ENCODE results near the gene SLC50A1. TPM values are rescaled to one million over a fixed set of nuclear protein-coding genes. Genes with fewer than 3 reads are reported as not detected.
A peak's percentile ranks its signal among the peaks of the same experiment; 100 is the strongest.
"Not testable (repeated sequence)": the region's sequence is repeated elsewhere in the genome, so short reads cannot be mapped to it uniquely, and the experiment has no call there.

SLC50A1 gene
- total RNA-seq, 2 donors from 2014 or later: 25.1 to 29.8 TPM

DNA sequence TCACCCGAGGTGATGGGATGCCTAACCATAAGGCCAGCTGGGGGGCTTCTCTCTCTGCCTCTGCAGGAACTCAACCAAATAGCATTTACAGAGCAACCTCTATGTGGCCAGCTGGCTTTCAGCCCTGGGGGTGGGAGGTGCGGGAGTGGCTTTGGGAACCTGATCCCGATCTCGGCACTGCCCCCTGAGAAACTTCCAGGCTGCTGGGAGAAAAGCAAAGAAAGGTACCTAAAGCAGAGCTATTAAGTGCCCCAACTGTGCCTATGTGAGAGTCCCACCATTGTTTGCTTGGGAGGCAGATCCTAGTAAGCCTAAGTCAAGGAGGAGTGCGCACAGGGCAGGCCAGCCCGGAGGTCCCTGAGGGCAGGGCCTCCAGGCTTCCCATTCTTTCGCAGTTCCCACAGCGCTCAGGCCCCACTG is 30.4 kb downstream of the SLC50A1 start:
- Mint-ChIP-seq H3K27me3 (ENCODE audit: insufficient read depth) (no peaks in the 10 kb centered on the region), H3K27ac (no peak overlapping the region), H3K9me3 (no peaks in the 10 kb centered on the region), H3K4me3 (no peak overlapping the region), H3K4me1 (peaks cover 3% of the 10 kb centered on the region), H3K36me3 (ENCODE audit: low read depth) (peaks cover 13% of the 10 kb centered on the region)
- Histone ChIP-seq H3K36me3 (ENCODE audit: control insufficient read depth, insufficient read depth, low read length) (peaks cover 13% of the 10 kb centered on the region), H3K9ac (ENCODE audit: extremely low read depth, low read length, poor library complexity, severe bottlenecking) (no peak overlapping the region), H3K9me3 (ENCODE audit: control insufficient read depth, low read length) (no peaks in the 10 kb centered on the region), H3K27me3 (ENCODE audit: control insufficient read depth, insufficient read depth, low read length, poor library complexity, severe bottlenecking) (no peaks in the 10 kb centered on the region), H3K27ac (ENCODE audit: low read depth, low read length) (no peak overlapping the region), H3K4me1 (ENCODE audit: control insufficient read depth, insufficient read depth, low read length) (no peaks in the 10 kb centered on the region), H3K4me3 (ENCODE audit: low read length) (no peak overlapping the region)
- peak; percentile 58 for DNase-seq
- 79 to 80% methylated on average over 7 to 8 of the region's 8 CpGs for WGBS, 2 experiments (ENCODE audit: insufficient coverage in 1 of 2, insufficient read length in 1 of 2)
- TF ChIP-seq CTCF (conservative IDR thresholded peaks at IDR 0.05): no peak

- no peak for TF ChIP-seq CTCF (conservative IDR thresholded peaks at IDR 0.05)
- H3K27ac ChIP-seq (ENCODE audit: low read depth, low read length): no peak overlapping the region
- DNase-seq: peak; percentile 73
- H3K27me3 ChIP-seq (ENCODE audit: control insufficient read depth, insufficient read depth, low read length, poor library complexity, severe bottlenecking): no peaks in the 10 kb centered on the region
- Mint-ChIP-seq H3K4me3 (no peak overlapping the region), H3K27ac (no peak overlapping the region), H3K36me3 (ENCODE audit: low read depth) (peaks cover 16% of the 10 kb centered on the region), H3K4me1 (peaks cover 3% of the 10 kb centered on the region), H3K9me3 (no peaks in the 10 kb centered on the region), H3K27me3 (ENCODE audit: insufficient read depth) (no peaks in the 10 kb centered on the region)
- H3K36me3 ChIP-seq (ENCODE audit: control insufficient read depth, insufficient read depth, low read length): peaks cover 13% of the 10 kb centered on the region
- no peak overlapping the region for H3K9ac ChIP-seq (ENCODE audit: extremely low read depth, low read length, poor library complexity, severe bottlenecking)
- no peak overlapping the region for H3K4me3 ChIP-seq (ENCODE audit: low read length)
- H3K9me3 ChIP-seq (ENCODE audit: control insufficient read depth, low read length): no peaks in the 10 kb centered on the region
- H3K4me1 ChIP-seq (ENCODE audit: control insufficient read depth, insufficient read depth, low read length): no peaks in the 10 kb centered on the region
- 55 to 76% methylated on average over 4 to 27 of the region's 27 CpGs for WGBS, 2 experiments (ENCODE audit: insufficient coverage in 1 of 2, insufficient read length in 1 of 2)
Measured at GRCh38 chr1:155166471-155167165, 31.0 kb downstream of the SLC50A1 start.

DNA sequence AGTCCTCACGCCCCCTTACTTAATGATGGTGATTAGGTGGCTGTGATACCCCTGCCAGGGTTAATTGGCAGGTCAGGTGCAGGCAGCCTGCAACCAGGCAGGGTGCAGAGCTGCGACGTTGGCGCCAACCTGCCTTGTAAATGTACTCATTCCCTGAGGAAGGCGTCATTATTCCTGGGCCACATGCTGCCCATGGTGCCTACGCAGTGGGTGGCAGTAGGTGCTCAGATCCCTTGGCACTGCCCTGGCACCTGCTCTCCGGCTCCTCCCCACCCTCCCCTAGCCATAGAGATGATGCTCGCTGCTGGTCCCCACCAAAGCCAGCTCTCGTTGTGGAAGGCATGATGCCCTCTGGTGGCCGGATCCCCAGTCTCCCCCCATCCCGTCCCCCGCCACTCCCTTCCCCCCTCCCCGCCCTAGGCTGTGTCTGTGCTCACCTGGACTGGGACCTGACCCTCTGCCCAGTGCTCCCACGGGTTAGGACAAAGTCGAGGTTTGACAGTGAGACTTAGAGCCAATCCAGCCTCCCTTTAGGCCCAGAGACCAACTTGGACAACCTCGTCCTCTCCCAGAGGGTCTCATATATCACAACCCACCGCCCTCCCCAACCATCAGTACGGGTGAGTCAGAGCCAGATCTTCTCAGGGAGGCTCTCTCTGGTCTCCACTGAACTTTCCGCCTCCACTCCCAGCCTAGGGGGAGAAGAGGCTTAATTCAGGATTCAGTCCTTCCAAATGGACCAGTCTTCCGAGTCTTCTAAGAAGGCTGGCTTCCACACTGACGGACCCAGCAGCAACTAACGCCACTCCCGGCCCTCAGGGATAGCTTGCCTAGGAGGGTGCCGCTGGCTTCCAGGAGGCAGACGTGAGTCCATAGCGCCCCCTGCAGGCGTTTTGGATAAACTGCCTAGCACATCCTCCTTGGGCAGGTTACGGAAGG is 31.8 kb downstream of the SLC50A1 start:
- H3K27me3 Mint-ChIP-seq (ENCODE audit: insufficient read depth): no peaks in the 10 kb centered on the region
- H3K4me1 ChIP-seq (ENCODE audit: control insufficient read depth, insufficient read depth, low read length): no peaks in the 10 kb centered on the region
- no peak overlapping the region for H3K27ac ChIP-seq (ENCODE audit: low read depth, low read length)
- H3K4me3 Mint-ChIP-seq: peak overlapping the region; percentile 55
- TF ChIP-seq CTCF (conservative IDR thresholded peaks at IDR 0.05): peak; percentile 84
- DNase-seq: peak; percentile 97
- 14 to 25% methylated on average over 15 to 28 of the region's 28 CpGs for WGBS, 2 experiments (ENCODE audit: insufficient coverage in 1 of 2, insufficient read length in 1 of 2)
- H3K4me3 ChIP-seq (ENCODE audit: low read length): peak overlapping the region; percentile 78
- no peaks in the 10 kb centered on the region for H3K9me3 ChIP-seq (ENCODE audit: control insufficient read depth, low read length)
- H3K27me3 ChIP-seq (ENCODE audit: control insufficient read depth, insufficient read depth, low read length, poor library complexity, severe bottlenecking): no peaks in the 10 kb centered on the region
- H3K9ac ChIP-seq (ENCODE audit: extremely low read depth, low read length, poor library complexity, severe bottlenecking): no peak overlapping the region
- H3K36me3 ChIP-seq (ENCODE audit: control insufficient read depth, insufficient read depth, low read length): peaks cover 13% of the 10 kb centered on the region
- H3K4me1 Mint-ChIP-seq: peaks cover 8% of the 10 kb centered on the region
- peaks cover 16% of the 10 kb centered on the region for H3K36me3 Mint-ChIP-seq (ENCODE audit: low read depth)
- no peak overlapping the region for H3K27ac Mint-ChIP-seq
- no peaks in the 10 kb centered on the region for H3K9me3 Mint-ChIP-seq

- H3K4me3 ChIP-seq (ENCODE audit: low read length); DNase-seq; H3K4me1 ChIP-seq (ENCODE audit: control insufficient read depth, insufficient read depth, low read length); H3K9me3 ChIP-seq (ENCODE audit: control insufficient read depth, low read length); H3K27ac Mint-ChIP-seq; H3K27me3 ChIP-seq (ENCODE audit: control insufficient read depth, insufficient read depth, low read length, poor library complexity, severe bottlenecking); H3K9me3 Mint-ChIP-seq; H3K27me3 Mint-ChIP-seq (ENCODE audit: insufficient read depth); H3K9ac ChIP-seq (ENCODE audit: extremely low read depth, low read length, poor library complexity, severe bottlenecking); H3K27ac ChIP-seq (ENCODE audit: low read depth, low read length); H3K4me1 Mint-ChIP-seq: not testable (repeated sequence)
- WGBS, 2 experiments (ENCODE audit: insufficient coverage in 1 of 2, insufficient read length in 1 of 2): 66 to 72% methylated on average over 4 of the region's 4 CpGs
- H3K36me3 Mint-ChIP-seq (ENCODE audit: low read depth): peaks cover 16% of the 10 kb centered on the region
- peaks cover 13% of the 10 kb centered on the region for H3K36me3 ChIP-seq (ENCODE audit: control insufficient read depth, insufficient read depth, low read length)
- H3K4me3 Mint-ChIP-seq: peak overlapping the region; percentile 55
Measured at GRCh38 chr1:155168105-155168445, 32.4 kb downstream of the SLC50A1 start.
